NCI-H1105 (cell line): ENCODE data around the gene IGSF5.

ENCODE experiments used
- DNase-seq: peaks from one replicate; lab custom pipeline; 2025; lab: John Stamatoyannopoulos, UW

Gene IGSF5

DNA sequence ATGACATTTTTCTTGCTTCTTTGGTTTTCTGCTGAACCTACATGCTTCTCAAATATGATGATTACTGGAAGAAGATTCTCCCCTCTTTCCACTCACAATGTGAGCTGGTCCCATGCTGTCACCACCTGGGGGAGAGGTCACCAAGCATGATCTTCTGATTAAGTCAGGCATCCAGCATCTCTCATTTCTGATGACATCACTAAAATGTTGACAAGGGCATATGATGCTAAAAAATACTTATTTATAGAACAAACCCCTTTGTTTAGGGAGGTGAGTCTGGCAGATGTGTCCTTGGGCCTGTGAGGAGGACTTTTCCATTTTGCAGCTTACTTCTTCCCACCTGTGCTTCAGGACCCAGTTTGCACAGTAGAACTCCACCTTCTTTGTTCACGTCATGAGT lies 80.3 kb downstream of the IGSF5 start:
- no peak for DNase-seq

DNA sequence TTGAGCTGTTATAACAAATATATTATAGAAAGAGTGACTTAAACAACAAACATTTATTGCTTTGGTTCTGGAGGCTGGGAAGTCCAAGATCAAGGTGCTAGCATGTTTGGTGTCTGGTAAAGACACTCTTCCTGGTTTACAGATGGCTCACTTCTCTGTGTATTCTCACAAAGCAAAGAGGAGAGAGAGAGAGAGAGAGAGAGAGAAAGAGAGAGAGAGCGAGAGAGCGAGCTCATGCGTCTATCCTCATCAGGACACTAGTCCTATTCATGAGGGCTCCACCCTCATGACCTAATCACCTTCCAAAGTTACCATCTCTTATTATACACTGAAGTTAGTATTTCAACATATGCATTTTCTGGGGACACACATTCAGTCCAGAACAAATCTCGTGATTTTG lies 89.6 kb downstream of the IGSF5 start:
- no peak for DNase-seq

DNA sequence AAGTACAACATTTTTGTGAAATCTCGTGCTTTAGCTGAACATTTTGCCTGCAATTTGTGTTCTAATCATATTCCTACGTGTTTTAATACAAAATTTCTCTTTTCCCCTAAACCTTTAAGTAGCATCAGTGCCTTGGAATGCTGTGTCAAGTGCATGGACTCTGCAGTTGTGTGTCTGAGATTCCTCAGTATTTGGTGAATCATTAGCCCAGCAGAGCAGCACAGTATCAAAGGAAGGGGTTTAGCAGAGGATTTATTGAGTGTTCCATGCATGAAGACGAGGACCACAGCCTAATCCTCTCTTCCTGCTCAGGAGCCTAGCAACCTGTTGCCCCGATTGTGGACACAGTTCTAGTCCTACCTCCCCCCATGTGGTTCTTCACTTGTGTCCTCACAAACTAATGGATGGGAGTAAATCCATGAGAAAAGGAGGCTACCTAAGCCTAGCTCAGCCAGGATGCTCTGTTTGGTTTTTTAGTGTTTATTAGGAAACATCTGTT lies 92.9 kb downstream of the IGSF5 start:
- DNase-seq, result no peak

GRCh38 chr21:39840373-39841097 lies 95.6 kb downstream of the IGSF5 start:
- DNase-seq, result no peak

DNA sequence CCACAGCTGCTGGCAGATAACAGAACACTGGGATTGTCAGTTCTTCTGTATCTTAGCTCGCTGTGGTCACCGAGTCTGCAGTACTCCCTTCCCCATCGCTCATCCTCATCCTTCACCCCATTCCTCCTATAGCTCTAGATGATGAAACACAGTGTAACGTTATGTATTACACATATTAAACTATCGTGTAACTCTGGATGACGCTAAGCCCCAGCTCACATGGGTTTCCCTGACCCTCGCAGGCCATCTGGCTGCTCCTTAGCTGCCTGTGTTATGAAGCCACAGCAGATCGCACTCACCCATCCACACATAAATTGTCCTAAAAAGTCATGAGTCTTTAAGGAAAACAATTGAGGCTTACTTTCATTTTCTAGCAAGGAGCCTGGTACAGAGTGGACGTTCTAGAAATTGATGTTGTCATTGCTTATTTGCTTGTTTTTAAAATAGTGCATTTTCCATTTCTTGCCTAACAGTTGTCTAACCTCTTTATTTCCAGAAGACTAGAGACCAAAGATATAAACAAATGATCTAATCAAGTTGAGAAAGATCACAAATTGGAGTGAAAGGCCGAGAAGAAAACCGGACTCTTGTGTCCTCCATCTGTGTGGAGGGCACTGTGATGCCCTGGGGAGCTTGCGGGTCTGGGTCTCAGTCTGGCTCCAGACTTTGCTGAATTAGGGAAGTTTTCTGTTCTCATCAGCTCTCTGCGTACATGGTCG lies 97.9 kb downstream of the IGSF5 start:
- no peak for DNase-seq

GRCh38 chr21:39843483-39843882 lies 98.5 kb downstream of the IGSF5 start:
- DNase-seq, result no peak

GRCh38 chr21:39843916-39844315 lies 98.9 kb downstream of the IGSF5 start:
- no peak for DNase-seq

GRCh38 chr21:39845571-39846130 lies 100.7 kb downstream of the IGSF5 start:
- no peak for DNase-seq

GRCh38 chr21:39847877-39848276 lies 102.9 kb downstream of the IGSF5 start:
- DNase-seq, result no peak

GRCh38 chr21:39849014-39849655 lies 104.2 kb downstream of the IGSF5 start:
- no peak for DNase-seq

GRCh38 chr21:39850333-39850732 lies 105.3 kb downstream of the IGSF5 start:
- no peak for DNase-seq

GRCh38 chr21:39851002-39851618 lies 106.1 kb downstream of the IGSF5 start:
- DNase-seq, result no peak
